ENCODE measurements around the gene SLC52A1.

SLC52A1 gene

GRCh38 chr17:4997302-4998026 is 37.8 kb downstream of the SLC52A1 start, which contains the start of the genes INCA1 and KIF1C (continued):
- peak; percentile 81 for TF ChIP-seq ZNF341 (tag by site-specific recombination; IDR thresholded peaks at IDR 0.05; ENCODE audit: low read depth)
- TF ChIP-seq, protein P1, sequence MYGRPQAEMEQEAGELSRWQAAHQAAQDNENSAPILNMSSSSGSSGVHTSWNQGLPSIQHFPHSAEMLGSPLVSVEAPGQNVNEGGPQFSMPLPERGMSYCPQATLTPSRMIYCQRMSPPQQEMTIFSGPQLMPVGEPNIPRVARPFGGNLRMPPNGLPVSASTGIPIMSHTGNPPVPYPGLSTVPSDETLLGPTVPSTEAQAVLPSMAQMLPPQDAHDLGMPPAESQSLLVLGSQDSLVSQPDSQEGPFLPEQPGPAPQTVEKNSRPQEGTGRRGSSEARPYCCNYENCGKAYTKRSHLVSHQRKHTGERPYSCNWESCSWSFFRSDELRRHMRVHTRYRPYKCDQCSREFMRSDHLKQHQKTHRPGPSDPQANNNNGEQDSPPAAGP (tag by site-specific recombination; IDR thresholded peaks at IDR 0.05): peak; percentile 25; the same call in 1 of the 2 replicates
- TF ChIP-seq, protein P2, sequence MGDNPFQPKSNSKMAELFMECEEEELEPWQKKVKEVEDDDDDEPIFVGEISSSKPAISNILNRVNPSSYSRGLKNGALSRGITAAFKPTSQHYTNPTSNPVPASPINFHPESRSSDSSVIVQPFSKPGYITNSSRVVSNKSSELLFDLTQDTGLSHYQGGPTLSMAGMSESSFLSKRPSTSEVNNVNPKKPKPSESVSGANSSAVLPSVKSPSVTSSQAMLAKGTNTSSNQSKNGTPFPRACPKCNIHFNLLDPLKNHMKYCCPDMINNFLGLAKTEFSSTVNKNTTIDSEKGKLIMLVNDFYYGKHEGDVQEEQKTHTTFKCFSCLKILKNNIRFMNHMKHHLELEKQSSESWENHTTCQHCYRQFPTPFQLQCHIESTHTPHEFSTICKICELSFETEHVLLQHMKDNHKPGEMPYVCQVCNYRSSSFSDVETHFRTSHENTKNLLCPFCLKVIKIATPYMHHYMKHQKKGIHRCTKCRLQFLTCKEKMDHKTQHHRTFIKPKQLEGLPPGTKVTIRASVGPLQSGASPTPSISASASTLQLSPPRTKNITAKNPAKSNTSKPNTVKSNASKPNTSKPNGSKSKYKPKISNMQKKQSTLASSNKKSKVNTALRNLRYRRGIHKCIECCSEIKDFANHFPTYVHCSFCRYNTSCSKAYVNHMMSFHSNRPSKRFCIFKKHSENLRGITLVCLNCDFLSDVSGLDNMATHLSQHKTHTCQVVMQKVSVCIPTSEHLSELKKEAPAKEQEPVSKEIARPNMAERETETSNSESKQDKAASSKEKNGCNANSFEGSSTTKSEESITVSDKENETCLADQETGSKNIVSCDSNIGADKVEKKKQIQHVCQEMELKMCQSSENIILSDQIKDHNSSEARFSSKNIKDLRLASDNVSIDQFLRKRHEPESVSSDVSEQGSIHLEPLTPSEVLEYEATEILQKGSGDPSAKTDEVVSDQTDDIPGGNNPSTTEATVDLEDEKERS (tag by site-specific recombination; IDR thresholded peaks at IDR 0.05): no peak
- TF ChIP-seq ZNF324 (tag by site-specific recombination; IDR thresholded peaks at IDR 0.05): peak; percentile 39; the same call in 1 of the 2 replicates
- TF ChIP-seq KLF10 (tag by site-specific recombination; IDR thresholded peaks at IDR 0.05): peak; percentile 88
- TF ChIP-seq, protein P3, sequence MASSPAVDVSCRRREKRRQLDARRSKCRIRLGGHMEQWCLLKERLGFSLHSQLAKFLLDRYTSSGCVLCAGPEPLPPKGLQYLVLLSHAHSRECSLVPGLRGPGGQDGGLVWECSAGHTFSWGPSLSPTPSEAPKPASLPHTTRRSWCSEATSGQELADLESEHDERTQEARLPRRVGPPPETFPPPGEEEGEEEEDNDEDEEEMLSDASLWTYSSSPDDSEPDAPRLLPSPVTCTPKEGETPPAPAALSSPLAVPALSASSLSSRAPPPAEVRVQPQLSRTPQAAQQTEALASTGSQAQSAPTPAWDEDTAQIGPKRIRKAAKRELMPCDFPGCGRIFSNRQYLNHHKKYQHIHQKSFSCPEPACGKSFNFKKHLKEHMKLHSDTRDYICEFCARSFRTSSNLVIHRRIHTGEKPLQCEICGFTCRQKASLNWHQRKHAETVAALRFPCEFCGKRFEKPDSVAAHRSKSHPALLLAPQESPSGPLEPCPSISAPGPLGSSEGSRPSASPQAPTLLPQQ (tag by site-specific recombination; IDR thresholded peaks at IDR 0.05): peak; percentile 100
- peak; percentile 55; the same call in 1 of the 2 replicates for TF ChIP-seq ZBTB20 (tag by site-specific recombination; IDR thresholded peaks at IDR 0.05)

- ChIA-PET CTCF (interaction anchor here (0.9 to 1.4 kb wide), 2 partner anchors 68 to 85 kb away, joined by 3 to 5 read pairs; no protein-coding TSS in a partner anchor), POLR2A (no interaction called here)
- no peak for TF ChIP-seq ZNF223 (tag by site-specific recombination; IDR thresholded peaks at IDR 0.05)
- no peak for TF ChIP-seq ZNF677 (tag by site-specific recombination; IDR thresholded peaks at IDR 0.05)
- TF ChIP-seq ZNF266 (tag by site-specific recombination; IDR thresholded peaks at IDR 0.05; ENCODE audit: low read depth): no peak
- no peak for TF ChIP-seq ZBTB6 (tag by site-specific recombination; IDR thresholded peaks at IDR 0.05)
- no peak for TF ChIP-seq SP2 (tag by site-specific recombination; IDR thresholded peaks at IDR 0.05)
- no peak for TF ChIP-seq ZNF777 (tag by site-specific recombination; IDR thresholded peaks at IDR 0.05; ENCODE audit: borderline replicate concordance)
- no peak for TF ChIP-seq KLF7 (tag by site-specific recombination; IDR thresholded peaks at IDR 0.05; ENCODE audit: borderline replicate concordance)
- TF ChIP-seq GLI4 (tag by site-specific recombination; IDR thresholded peaks at IDR 0.05): no peak
- TF ChIP-seq ZNF292 (tag by site-specific recombination; IDR thresholded peaks at IDR 0.05; ENCODE audit: borderline replicate concordance, low read depth): no peak
- TF ChIP-seq ZSCAN30 (tag by site-specific recombination; IDR thresholded peaks at IDR 0.05): no peak
- no peak for TF ChIP-seq HOXC10 (CRISPR knock-in tag; IDR thresholded peaks at IDR 0.05)
- H3K27ac ChIP-seq (ENCODE audit: extremely low read depth, low read depth, low read length): no peak overlapping the region
- no peaks in the 10 kb centered on the region for H3K36me3 ChIP-seq (ENCODE audit: control insufficient read depth in 2 of 2, insufficient read depth in 1 of 2, low read length in 2 of 2)
- H3K4me1 ChIP-seq (ENCODE audit: control insufficient read depth, insufficient read depth, low read length): peaks cover 9% of the 10 kb centered on the region
- no peaks in the 10 kb centered on the region for H3K9me3 ChIP-seq (ENCODE audit: control insufficient read depth, insufficient read depth, low read depth, low read length)
- no peak overlapping the region for H3K4me3 ChIP-seq (ENCODE audit: low read depth, low read length)
These were observed 41.1 kb downstream of the SLC52A1 start for GRCh38 chr17:4994081-4994595.

Measured in HEK293 (cell line).